Fibroblast of skin of left quadriceps (primary cell): ENCODE results near the gene PRDM13.
"Not testable (repeated sequence)": the region's sequence is repeated elsewhere in the genome, so short reads cannot be mapped to it uniquely, and the experiment has no call there.

Source experiments
- DNase-seq, 2 experiments: peaks; one replicate each; pipeline ENCODE4 v3.0.0-alpha.2; 2013; ENCODE audit warnings: low read depth in 2 of 2

PRDM13 gene

DNA sequence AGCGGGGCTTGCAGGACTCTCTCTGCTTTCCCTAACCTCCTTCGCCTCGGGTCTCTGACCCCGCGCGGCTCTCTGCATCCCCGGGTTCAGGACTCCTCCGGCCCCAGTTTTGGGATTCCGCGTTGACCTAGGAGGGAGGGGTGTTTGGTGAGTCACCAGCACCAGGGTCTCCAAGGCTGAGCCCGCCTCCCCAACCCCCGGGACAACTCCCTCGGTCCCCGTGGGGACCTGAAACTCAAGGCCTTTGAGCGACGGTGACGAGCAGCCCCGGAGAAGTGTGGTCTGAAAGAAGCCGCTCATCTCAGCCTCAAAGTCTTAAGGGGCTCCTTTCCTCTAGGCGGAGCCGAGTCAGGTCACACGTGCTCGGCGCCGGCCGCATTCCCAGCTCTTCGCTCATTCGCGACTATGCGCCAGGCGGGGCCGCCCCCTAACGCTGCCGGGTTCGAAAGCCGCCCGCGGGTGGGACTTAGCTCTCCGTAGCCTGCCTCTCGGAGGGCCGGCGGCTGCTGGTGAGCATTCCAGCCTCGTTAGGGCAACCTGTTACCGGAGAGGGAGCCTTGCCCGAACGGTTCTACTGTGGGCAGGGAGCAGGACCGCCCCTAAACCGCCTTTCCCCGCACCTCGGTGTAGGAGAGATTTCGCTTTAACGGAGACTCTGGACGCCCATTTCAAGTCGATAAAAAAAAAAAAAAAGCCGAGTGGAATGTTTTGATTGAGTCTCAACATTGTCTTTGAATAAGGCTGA, 3.0 kb upstream of the PRDM13 start:
- no peak for DNase-seq

GRCh38 chr6:99604166-99605073, 2.2 kb upstream of the PRDM13 start:
- DNase-seq: no peak

DNA sequence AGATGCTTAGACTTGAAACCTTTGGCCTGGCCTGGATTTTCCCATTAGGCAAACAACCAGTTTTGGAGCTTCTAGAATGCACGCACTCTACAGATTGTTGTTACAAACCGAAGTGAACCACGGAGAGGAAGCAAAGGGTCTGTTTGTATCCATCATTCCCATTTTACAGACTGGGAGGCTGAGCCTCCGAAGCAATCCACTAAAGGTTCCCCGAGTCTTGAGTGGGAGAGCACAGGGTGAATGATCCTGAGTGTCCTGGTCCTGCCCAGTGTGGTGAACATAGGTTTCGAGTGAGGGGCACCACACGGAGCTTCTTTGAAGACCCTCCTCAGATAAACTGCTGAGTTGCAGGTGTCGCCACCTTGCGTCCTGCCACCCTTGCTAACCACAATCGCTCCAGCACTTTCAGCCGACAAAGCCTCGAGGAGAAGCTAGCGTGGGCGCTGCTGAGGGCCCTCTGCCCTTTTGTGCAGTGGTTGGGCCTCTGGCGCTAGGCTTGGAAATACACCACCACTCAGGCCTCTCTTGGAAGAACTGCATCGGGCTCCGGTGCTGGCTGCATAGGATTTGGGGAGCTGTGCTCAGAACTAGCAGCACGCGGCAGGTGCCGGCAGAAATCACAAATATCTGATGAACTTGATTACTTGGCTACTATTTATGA, 1.4 kb upstream of the PRDM13 start:
- no peak for DNase-seq

- DNase-seq: no peak
Observed at GRCh38 chr6:99605911-99606655, 550 bp upstream of the PRDM13 start.

- DNase-seq: no peak
Observed at GRCh38 chr6:99607416-99608036, 893 bp downstream of the PRDM13 start.

- DNase-seq: no peak
Observed at GRCh38 chr6:99608059-99608885, 1.6 kb downstream of the PRDM13 start.

- no peak for DNase-seq
Observed at GRCh38 chr6:99608886-99609482, 2.4 kb downstream of the PRDM13 start.

GRCh38 chr6:99609905-99610489, 3.4 kb downstream of the PRDM13 start:
- no peak for DNase-seq

GRCh38 chr6:99611148-99611547, 4.5 kb downstream of the PRDM13 start:
- no peak for DNase-seq

DNA sequence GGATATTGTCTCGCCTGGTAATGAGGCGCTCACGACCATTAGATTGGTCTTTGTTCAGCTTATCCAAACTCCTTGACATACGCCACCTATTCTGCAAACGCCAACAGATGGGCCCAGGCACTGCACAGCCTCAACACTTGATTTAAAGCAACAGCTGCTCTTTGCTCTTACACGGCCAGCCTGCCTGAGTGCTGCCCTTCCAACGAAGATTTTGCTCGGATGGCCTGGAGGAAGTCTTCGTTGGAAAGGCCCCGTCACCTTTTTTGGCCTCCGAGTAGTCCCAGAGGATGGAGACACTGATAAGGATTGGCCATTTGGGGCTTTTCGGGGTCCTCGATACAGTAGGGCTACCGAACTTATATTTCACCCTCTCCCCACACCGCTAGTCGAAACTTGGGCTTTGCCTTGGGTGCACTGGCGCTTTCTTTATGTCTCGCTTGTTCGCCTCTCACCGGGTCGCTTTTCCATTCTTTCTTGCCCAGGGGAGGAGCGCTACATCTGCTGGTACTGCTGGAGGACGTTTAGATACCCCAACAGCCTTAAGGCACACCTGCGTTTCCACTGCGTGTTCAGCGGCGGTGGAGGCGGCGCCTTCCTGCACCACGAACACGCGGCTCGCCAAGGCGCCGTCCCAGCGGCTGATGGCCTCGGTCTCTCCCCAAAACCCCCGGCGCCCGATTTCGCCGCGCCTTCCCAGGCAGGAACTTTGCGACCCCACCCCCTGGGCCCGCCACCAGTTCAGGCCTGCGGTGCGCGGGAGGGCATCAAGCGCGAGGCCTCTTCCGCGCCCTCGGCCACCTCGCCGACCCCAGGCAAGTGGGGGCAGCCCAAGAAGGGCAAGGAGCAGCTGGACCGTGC, 6.1 kb downstream of the PRDM13 start:
- DNase-seq: no peak

- DNase-seq: no peak
Observed at GRCh38 chr6:99613409-99613704, 6.7 kb downstream of the PRDM13 start.

GRCh38 chr6:99613705-99614429, 7.2 kb downstream of the PRDM13 start:
- no peak for DNase-seq

GRCh38 chr6:99614430-99615186, 8.0 kb downstream of the PRDM13 start:
- no peak for DNase-seq

GRCh38 chr6:99617131-99617530, 10.5 kb downstream of the PRDM13 start:
- DNase-seq: no peak

- DNase-seq: no peak
Observed at GRCh38 chr6:99618649-99619408, 12.2 kb downstream of the PRDM13 start.

DNA sequence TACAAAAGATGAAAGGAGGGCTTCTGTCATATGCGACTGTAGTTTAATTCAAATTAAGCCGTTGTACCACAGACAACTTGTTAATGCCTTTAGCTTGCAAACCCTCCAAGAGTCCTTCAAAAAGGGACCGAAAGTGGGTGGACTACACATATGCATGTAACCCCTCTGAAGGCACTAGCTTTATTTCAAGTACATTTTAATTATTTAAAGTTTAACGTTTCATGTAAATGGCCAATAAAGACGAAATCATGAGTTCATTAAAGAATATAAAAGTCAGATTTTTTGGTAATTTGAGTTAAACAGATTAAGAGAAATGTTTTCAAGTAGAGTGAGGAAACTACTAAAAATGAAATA, 12.8 kb downstream of the PRDM13 start:
- DNase-seq: no peak

GRCh38 chr6:99622044-99622443, 15.4 kb downstream of the PRDM13 start:
- not testable (repeated sequence) for DNase-seq
